ENCODE data around the gene CBX5. TPM values are rescaled to one million over a fixed set of nuclear protein-coding genes. Genes with fewer than 3 reads are reported as not detected.

The CBX5 gene
- total RNA-seq, 3 donors from 2014 or later = 37.1 to 56.9 (median 50.5) TPM

GRCh38 chr12:54199917-54200316 lies 80.0 kb downstream of the CBX5 start:
- ATAC-seq (no peak), DNase-seq (no peak)
- TF ChIP-seq, protein P1, sequence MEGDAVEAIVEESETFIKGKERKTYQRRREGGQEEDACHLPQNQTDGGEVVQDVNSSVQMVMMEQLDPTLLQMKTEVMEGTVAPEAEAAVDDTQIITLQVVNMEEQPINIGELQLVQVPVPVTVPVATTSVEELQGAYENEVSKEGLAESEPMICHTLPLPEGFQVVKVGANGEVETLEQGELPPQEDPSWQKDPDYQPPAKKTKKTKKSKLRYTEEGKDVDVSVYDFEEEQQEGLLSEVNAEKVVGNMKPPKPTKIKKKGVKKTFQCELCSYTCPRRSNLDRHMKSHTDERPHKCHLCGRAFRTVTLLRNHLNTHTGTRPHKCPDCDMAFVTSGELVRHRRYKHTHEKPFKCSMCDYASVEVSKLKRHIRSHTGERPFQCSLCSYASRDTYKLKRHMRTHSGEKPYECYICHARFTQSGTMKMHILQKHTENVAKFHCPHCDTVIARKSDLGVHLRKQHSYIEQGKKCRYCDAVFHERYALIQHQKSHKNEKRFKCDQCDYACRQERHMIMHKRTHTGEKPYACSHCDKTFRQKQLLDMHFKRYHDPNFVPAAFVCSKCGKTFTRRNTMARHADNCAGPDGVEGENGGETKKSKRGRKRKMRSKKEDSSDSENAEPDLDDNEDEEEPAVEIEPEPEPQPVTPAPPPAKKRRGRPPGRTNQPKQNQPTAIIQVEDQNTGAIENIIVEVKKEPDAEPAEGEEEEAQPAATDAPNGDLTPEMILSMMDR (IDR thresholded peaks at IDR 0.05) = no peak
- Histone ChIP-seq H3K4me3 (no peak overlapping the region), H3K36me3 (ENCODE audit: low read depth) (no peaks in the 10 kb centered on the region), H3K9me3 (no peaks in the 10 kb centered on the region), H3K4me1 (ENCODE audit: low read depth) (no peaks in the 10 kb centered on the region)
- intact Hi-C loops (cut with DNase I, micrococcal nuclease) = loop anchor here in 1 of 2 donors (5.0 kb wide), 1 partner anchor 193 kb away; the partner anchor contains the start of gene HOXC8

DNA sequence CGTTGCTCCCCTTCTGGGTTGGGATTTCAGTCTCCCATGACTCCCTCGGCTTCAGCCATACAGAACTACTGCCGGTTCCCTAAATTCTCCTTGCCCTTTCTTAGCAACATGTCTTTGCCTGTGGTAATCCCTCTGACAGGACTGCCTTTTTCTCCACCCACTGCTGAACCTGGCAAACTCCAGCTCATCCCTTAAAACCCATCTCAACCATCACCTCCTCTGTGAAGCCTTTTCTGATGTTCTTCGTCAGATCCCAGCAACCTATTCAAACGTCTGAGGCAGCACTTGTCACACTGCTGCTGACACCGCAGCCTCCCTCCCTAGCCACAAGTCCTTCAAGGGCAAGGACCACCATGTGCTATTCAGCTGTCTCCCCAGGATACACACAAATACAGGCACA lies 80.9 kb downstream of the CBX5 start:
- no peak for DNase-seq
- Histone ChIP-seq H3K4me3 (no peak overlapping the region), H3K36me3 (ENCODE audit: low read depth) (no peaks in the 10 kb centered on the region), H3K4me1 (ENCODE audit: low read depth) (no peaks in the 10 kb centered on the region), H3K9me3 (no peaks in the 10 kb centered on the region)
- TF ChIP-seq, protein P1 (IDR thresholded peaks at IDR 0.05) = no peak
- no peak for ATAC-seq
- intact Hi-C loops (cut with DNase I, micrococcal nuclease) = no loop called here

DNA sequence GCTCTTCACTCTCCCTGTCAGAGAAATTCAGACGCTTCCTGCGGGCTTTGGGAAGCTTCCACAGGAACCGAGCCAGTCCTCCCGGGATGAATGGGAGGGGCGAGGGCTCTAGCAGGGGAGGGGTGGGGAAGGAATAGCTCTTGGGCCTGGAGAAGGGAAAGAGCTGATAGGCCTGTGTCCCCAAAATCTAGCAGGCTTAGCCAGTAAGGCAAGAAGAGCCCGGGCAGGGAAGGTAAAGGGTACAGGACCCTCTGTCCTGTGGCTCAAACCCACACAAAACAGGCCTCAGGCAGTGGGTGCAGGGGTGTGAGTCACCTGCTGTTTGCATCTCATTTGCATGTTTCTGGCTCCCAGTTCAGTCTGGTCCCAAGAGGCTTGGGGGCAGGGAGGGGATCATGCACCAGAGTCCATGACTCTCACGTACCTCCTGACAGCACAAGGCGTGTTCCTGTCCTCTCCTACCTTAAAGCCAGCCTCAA lies 82.5 kb downstream of the CBX5 start:
- no peak for DNase-seq
- Histone ChIP-seq H3K4me1 (ENCODE audit: low read depth) (no peaks in the 10 kb centered on the region), H3K36me3 (ENCODE audit: low read depth) (no peaks in the 10 kb centered on the region), H3K4me3 (no peak overlapping the region), H3K9me3 (no peaks in the 10 kb centered on the region)
- TF ChIP-seq, protein P1 (IDR thresholded peaks at IDR 0.05) = no peak
- intact Hi-C loops (cut with DNase I, micrococcal nuclease) = no loop called here
- no peak for ATAC-seq

DNA sequence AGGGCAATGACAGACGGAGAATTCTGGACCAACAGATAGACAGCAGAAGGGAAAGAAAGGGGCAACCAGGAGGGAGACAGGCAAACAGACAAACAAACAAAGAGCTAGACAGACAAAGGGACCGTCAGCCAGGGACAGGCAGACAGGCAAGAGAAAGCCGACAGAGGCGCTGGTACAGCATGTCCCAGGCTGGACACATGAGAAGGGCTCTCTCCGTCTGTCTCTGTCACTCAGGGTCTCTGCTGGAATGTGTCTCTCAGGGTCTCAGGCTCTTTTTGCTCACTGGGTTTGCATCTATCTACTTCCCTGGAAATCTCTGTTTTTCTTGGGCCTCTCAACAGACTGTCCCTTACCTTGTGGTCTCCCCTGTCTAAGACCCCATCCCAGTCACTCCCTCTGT lies 82.9 kb downstream of the CBX5 start:
- no peaks in the 10 kb centered on the region for H3K9me3 ChIP-seq
- TF ChIP-seq, protein P1 (IDR thresholded peaks at IDR 0.05) = no peak
- no peaks in the 10 kb centered on the region for H3K36me3 ChIP-seq (ENCODE audit: low read depth)
- intact Hi-C loops (cut with DNase I, micrococcal nuclease) = no loop called here
- no peaks in the 10 kb centered on the region for H3K4me1 ChIP-seq (ENCODE audit: low read depth)
- no peak overlapping the region for H3K4me3 ChIP-seq
- DNase-seq = no peak
- no peak for ATAC-seq

DNA sequence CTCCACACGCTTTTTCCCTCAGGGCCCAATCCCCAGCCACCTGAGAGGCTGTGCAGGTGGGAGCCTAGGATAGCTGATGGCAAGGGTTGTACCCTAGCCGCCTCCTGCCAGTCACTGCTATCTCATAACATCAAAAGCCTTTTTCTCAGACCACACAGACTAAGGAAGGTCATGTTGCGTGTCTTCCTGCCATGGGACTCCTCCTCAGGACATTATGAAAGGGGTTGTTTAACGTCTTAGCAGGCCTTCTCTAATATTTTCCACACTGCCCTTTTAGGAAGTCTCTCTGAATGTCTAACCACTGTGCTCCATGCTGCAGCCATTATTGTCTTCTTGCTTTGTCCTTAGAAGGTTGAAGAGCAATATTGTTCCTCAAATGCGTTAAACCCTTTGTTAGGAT lies 83.5 kb downstream of the CBX5 start:
- TF ChIP-seq, protein P1 (IDR thresholded peaks at IDR 0.05) = no peak
- intact Hi-C loops (cut with DNase I, micrococcal nuclease) = no loop called here
- Histone ChIP-seq H3K9me3 (no peaks in the 10 kb centered on the region), H3K36me3 (ENCODE audit: low read depth) (no peaks in the 10 kb centered on the region), H3K4me1 (ENCODE audit: low read depth) (no peaks in the 10 kb centered on the region), H3K4me3 (no peak overlapping the region)
- ATAC-seq = no peak
- no peak for DNase-seq

Data from mucosa of descending colon (tissue), 3 donors.